ENCODE results near the gene APPL1. TPM values are rescaled to one million over a fixed set of nuclear protein-coding genes. Genes with fewer than 3 reads are reported as not detected.

Gene APPL1
- total RNA-seq, 1 experiment from 2014 or later = 76.3 TPM

Other genes starting within 250 kb of the APPL1 start
- not detected in 2 replicates for gene SPATA12, start 167.1 kb upstream of the APPL1 start, total RNA-seq (2014; rRNA removed; shearing (Covaris generic))
- gene IL17RD, start 62.4 kb upstream of the APPL1 start, total RNA-seq (2014; rRNA removed; shearing (Covaris generic)) = 34.4 and 48.2 TPM in 2 replicates
- 0.43 and 3.6 TPM in 2 replicates for gene HESX1, start 27.8 kb upstream of the APPL1 start, total RNA-seq (2014; rRNA removed; shearing (Covaris generic))
- gene ASB14, start 65.0 kb downstream of the APPL1 start, total RNA-seq (2014; rRNA removed; shearing (Covaris generic)) = not detected in 2 replicates

Measured in G401 (cell line).